GM12878 (cell line): Measurements from ENCODE around the gene LAMC3. TPM values are rescaled to one million over a fixed set of nuclear protein-coding genes. Genes with fewer than 3 reads are reported as not detected.

ENCODE experiments used
- ATAC-seq: fragments of 200-7000 bp; cut with Tn5 transposase; 3 replicates; pipeline ENCODE4 v1.9.1; 2020; ENCODE audit warnings: mild to moderate bottlenecking, moderate library complexity
- BruUV-seq: library from RNA; stranded (reverse); fragments of 400-500 nt; replicated peaks from 2 replicates; lab custom pipeline; 2021; lab: Mats Ljungman, UMichigan
- CTCF ChIA-PET: fragments of 300-600 bp; sonication (Branson Sonifier 250); formaldehyde crosslinking; extraction: SDS; loops from one replicate; lab custom pipeline; 2021; ENCODE audit warnings: inconsistent platforms; lab: Yijun Ruan, JAX
- POLR2A ChIA-PET: fragments of 350-600 bp; formaldehyde crosslinking; extraction: SDS; loops from one replicate; lab custom pipeline; 2021; ENCODE audit warnings: inconsistent platforms; lab: Charles Lee
- RAD21 ChIA-PET: fragments of 300-600 bp; sonication (Branson Sonifier 250); formaldehyde crosslinking; loops from one replicate; lab custom pipeline; 2023; ENCODE audit warnings: antibody characterized with exemption; ENCODE audit not compliant: unreplicated experiment; lab: Charles Lee
- SMC1A ChIA-PET: fragments of 300-600 bp; sonication (Branson Sonifier 250); formaldehyde crosslinking; loops from one replicate; lab custom pipeline; 2023; ENCODE audit not compliant: unreplicated experiment, uncharacterized antibody; lab: Charles Lee
- DNase-seq: peaks from one replicate; pipeline ENCODE4 v3.0.0-alpha.2; 2011; ENCODE audit warnings: low read depth, low spot score
- FAIRE-seq: peaks from 3 replicates; lab custom pipeline; 2011; peaks lifted over from hg19 to GRCh38; lab: Jason Lieb, UNC
- H2AFZ ChIP-seq: 2 replicates; pipeline ENCODE4 v1.6.0; 2011; ENCODE audit warnings: low read depth, low read length, control low read depth; ENCODE audit not compliant: control insufficient read depth
- H3K27ac ChIP-seq: 2 replicates; pipeline ENCODE4 v1.5.1; 2011; ENCODE audit warnings: control low read depth; ENCODE audit not compliant: control insufficient read depth, insufficient read depth
- H3K27me3 ChIP-seq, 2 experiments: replicated peaks in 1 of 2; 2 replicates each; pipeline versions ENCODE4 v1.6.0 to v1.6.1; 2011; ENCODE audit warnings: low read length in 1 of 2; ENCODE audit not compliant: control insufficient read depth in 2 of 2, insufficient read depth in 2 of 2
- H3K36me3 ChIP-seq, 2 experiments: 2 replicates each; pipeline ENCODE4 v1.5.1; 2011; ENCODE audit warnings: low read length in 1 of 2; ENCODE audit not compliant: control insufficient read depth in 2 of 2, insufficient read depth in 2 of 2
- H3K4me1 ChIP-seq: 2 replicates; pipeline ENCODE4 v1.6.1; 2011; ENCODE audit warnings: mild to moderate bottlenecking, low read length, moderate library complexity, mixed read lengths; ENCODE audit not compliant: control insufficient read depth, insufficient read depth
- H3K4me2 ChIP-seq: 2 replicates; pipeline ENCODE4 v1.6.0; 2011; ENCODE audit warnings: control low read depth; ENCODE audit not compliant: control insufficient read depth, insufficient read depth
- H3K4me3 ChIP-seq: fragments of 200-600 bp; sonication (generic); 2 replicates; pipeline ENCODE4 v1.5.1; 2016
- H3K79me2 ChIP-seq: 2 replicates; pipeline ENCODE4 v1.6.0; 2011; ENCODE audit warnings: low read length; ENCODE audit not compliant: control insufficient read depth, insufficient read depth
- H3K9ac ChIP-seq: 2 replicates; pipeline ENCODE4 v1.8.0; 2011; ENCODE audit warnings: low read length, control low read depth, mixed read lengths; ENCODE audit not compliant: control insufficient read depth, insufficient read depth
- H3K9me3 ChIP-seq: replicated peaks from 3 replicates; pipeline ENCODE4 v1.5.1; 2011; ENCODE audit warnings: mild to moderate bottlenecking, low read length; ENCODE audit not compliant: control insufficient read depth, insufficient read depth
- H4K20me1 ChIP-seq: 2 replicates; pipeline ENCODE4 v1.6.0; 2011; ENCODE audit not compliant: control insufficient read depth, insufficient read depth
- DPF2 ChIP-seq: fragments of 450-650 bp; IDR thresholded peaks from 2 replicates; pipeline ENCODE4 v1.6.1; 2017; ENCODE audit warnings: mild to moderate bottlenecking
- EED ChIP-seq: sonication (generic); IDR thresholded peaks from 2 replicates; pipeline ENCODE4 v1.6.1; 2016; ENCODE audit warnings: antibody characterized with exemption, low read depth
- GABPA ChIP-seq: IDR thresholded peaks from 2 replicates; pipeline ENCODE4 v1.6.1; 2014; ENCODE audit warnings: antibody characterized with exemption, low read depth, mild to moderate bottlenecking, inconsistent platforms
- HCFC1 ChIP-seq: fragments of 150-350 bp; IDR thresholded peaks from 2 replicates; pipeline ENCODE4 v1.6.1; 2014; ENCODE audit warnings: low read length
- MTA2 ChIP-seq: fragments of 450-650 bp; IDR thresholded peaks from 2 replicates; pipeline ENCODE4 v1.6.1; 2016; ENCODE audit warnings: low read depth, mild to moderate bottlenecking, moderate library complexity
- NFYB ChIP-seq: IDR thresholded peaks from 2 replicates; pipeline ENCODE4 v1.6.1; 2011; ENCODE audit warnings: low read depth, mild to moderate bottlenecking, low read length, improper control_type of control experiment, moderate library complexity; ENCODE audit not compliant: insufficient read depth
- POLR2AphosphoS5 ChIP-seq: IDR thresholded peaks from 2 replicates; pipeline ENCODE4 v1.6.1; 2011; ENCODE audit warnings: mild to moderate bottlenecking, low read length, inconsistent platforms
- RFX5 ChIP-seq: IDR thresholded peaks from 2 replicates; pipeline ENCODE4 v1.6.1; 2011; ENCODE audit warnings: low read depth, low read length, improper control_type of control experiment
- SPI1 ChIP-seq: IDR thresholded peaks from 2 replicates; pipeline ENCODE4 v1.6.1; 2011; ENCODE audit warnings: low read depth, mild to moderate bottlenecking, low read length, moderate library complexity, borderline replicate concordance; ENCODE audit not compliant: insufficient read depth
- ZBED1 ChIP-seq: IDR thresholded peaks from 2 replicates; pipeline ENCODE4 v1.6.1; 2016; ENCODE audit warnings: borderline replicate concordance
- WGBS: methylation state at CpG from one replicate; pipeline ENCODE4 v1.1.6; 2016; ENCODE audit warnings: low lambda C conversion rate; ENCODE audit not compliant: insufficient replicate concordance, insufficient coverage; ENCODE audit errors: missing lambda C conversion rate; 5-methylcytosine and 5-hydroxymethylcytosine counted together
- in situ Hi-C: fragments of 300-500 bp; cut with MboI; formaldehyde crosslinking; loops from 9 replicates; pipeline ENCODE4 v1.14.3; 2018; ENCODE audit warnings: mixed read lengths
- intact Hi-C: fragments of 100-400 bp; cut with micrococcal nuclease; formaldehyde crosslinking; loops from one replicate; pipeline ENCODE4 v1.14.2; 2022; ENCODE audit not compliant: unreplicated experiment
- polyA plus RNA-seq, 11 experiments: library from polyadenylated mRNA; depleted of rRNA in 4 of 11; unstranded in 6 of 11; stranded (reverse) in 5 of 11; fragments of >200 nt; fragmentation: Nextera tagmentation in 4 of 11; fragmentation: Illumina TruSeq in 1 of 11; extraction: Ambion mirVana in 4 of 11; extraction: Trizol in 1 of 11; gene quantifications; 1 replicate in 1 of 11; 2 replicates in 10 of 11; pipeline versions ENCODE4 v1.2.1 to v1.2.3, GENCODE V29; 2011 to 2016; ENCODE audit warnings: inconsistent platforms in 2 of 11, missing spikeins in 2 of 11, low read depth in 1 of 11
- total RNA-seq, 4 experiments: library from RNA; depleted of rRNA in 3 of 4; stranded (reverse); fragments of >200 nt in 3 of 4; fragmentation: Illumina TruSeq in 1 of 4; extraction: Trizol in 1 of 4; gene quantifications; 2 replicates each; pipeline versions ENCODE4 v1.2.1 to v1.2.3, GENCODE V29; 2013 to 2021
- TF ChIP-seq, protein P1 (sequence below): fragments of 450-650 bp; IDR thresholded peaks from 2 replicates; pipeline ENCODE4 v1.6.1; 2017; ENCODE audit warnings: mild to moderate bottlenecking, moderate library complexity
- TF ChIP-seq, protein P2 (sequence below): IDR thresholded peaks from 2 replicates; pipeline ENCODE4 v1.6.1; 2011; ENCODE audit warnings: low read depth, mild to moderate bottlenecking, low read length, moderate library complexity, borderline replicate concordance; ENCODE audit errors: extremely low read depth
- TF ChIP-seq, protein P3 (sequence below): IDR thresholded peaks from 2 replicates; pipeline ENCODE4 v1.6.1; 2011; ENCODE audit warnings: mild to moderate bottlenecking, low read depth, low read length, moderate library complexity; ENCODE audit not compliant: insufficient replicate concordance

Gene LAMC3
- total and polyA plus RNA-seq, 10 of the 15 experiments (the other 5 are each of a cell fraction or from before 2014, with no cell fraction given) = under 0.01 to 0.08 TPM; not detected in 8

DNA sequence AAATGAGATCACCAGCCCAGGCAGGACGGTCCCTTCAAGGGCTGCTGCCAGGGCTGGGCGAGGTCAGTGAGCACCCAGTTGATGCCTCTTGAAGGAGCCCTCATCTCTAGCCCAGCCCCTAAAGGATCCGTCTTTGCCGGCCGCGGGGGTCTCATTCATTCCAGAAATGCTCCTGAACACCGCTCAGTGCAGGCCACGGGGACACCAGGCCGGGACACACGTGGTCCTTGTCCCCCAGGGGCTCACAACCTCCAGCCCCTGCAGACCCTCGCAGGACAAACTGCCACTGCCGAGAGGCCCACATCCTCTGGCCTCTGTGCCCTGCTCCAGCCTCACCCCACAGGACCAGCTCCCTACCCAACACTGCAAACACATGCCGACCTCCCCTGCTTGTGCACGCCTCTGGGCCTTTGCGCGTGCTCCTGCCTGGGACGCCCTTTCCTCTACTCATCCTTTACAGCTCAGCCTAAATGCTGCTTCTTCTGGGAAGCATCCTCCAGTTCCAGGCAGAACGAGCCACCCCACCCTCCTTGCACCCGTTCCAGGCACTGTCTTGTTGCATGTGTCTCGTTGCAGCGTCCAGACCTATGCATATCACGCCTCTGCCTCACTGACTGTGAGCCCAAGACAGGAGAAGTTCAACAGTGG, 10.3 kb upstream of the LAMC3 start:
- no peak for TF ChIP-seq NFYB
- TF ChIP-seq, protein P1, sequence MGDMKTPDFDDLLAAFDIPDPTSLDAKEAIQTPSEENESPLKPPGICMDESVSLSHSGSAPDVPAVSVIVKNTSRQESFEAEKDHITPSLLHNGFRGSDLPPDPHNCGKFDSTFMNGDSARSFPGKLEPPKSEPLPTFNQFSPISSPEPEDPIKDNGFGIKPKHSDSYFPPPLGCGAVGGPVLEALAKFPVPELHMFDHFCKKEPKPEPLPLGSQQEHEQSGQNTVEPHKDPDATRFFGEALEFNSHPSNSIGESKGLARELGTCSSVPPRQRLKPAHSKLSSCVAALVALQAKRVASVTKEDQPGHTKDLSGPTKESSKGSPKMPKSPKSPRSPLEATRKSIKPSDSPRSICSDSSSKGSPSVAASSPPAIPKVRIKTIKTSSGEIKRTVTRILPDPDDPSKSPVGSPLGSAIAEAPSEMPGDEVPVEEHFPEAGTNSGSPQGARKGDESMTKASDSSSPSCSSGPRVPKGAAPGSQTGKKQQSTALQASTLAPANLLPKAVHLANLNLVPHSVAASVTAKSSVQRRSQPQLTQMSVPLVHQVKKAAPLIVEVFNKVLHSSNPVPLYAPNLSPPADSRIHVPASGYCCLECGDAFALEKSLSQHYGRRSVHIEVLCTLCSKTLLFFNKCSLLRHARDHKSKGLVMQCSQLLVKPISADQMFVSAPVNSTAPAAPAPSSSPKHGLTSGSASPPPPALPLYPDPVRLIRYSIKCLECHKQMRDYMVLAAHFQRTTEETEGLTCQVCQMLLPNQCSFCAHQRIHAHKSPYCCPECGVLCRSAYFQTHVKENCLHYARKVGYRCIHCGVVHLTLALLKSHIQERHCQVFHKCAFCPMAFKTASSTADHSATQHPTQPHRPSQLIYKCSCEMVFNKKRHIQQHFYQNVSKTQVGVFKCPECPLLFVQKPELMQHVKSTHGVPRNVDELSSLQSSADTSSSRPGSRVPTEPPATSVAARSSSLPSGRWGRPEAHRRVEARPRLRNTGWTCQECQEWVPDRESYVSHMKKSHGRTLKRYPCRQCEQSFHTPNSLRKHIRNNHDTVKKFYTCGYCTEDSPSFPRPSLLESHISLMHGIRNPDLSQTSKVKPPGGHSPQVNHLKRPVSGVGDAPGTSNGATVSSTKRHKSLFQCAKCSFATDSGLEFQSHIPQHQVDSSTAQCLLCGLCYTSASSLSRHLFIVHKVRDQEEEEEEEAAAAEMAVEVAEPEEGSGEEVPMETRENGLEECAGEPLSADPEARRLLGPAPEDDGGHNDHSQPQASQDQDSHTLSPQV = no peak
- no peak for TF ChIP-seq GABPA
- no peak for TF ChIP-seq RFX5
- TF ChIP-seq HCFC1 = no peak
- no peak for TF ChIP-seq SPI1
- TF ChIP-seq POLR2AphosphoS5 = no peak
- TF ChIP-seq ZBED1 = no peak
- TF ChIP-seq EED = no peak
- no peak for TF ChIP-seq DPF2
- TF ChIP-seq, protein P2, sequence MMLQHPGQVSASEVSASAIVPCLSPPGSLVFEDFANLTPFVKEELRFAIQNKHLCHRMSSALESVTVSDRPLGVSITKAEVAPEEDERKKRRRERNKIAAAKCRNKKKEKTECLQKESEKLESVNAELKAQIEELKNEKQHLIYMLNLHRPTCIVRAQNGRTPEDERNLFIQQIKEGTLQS = no peak
- TF ChIP-seq MTA2 = no peak
- TF ChIP-seq, protein P3, sequence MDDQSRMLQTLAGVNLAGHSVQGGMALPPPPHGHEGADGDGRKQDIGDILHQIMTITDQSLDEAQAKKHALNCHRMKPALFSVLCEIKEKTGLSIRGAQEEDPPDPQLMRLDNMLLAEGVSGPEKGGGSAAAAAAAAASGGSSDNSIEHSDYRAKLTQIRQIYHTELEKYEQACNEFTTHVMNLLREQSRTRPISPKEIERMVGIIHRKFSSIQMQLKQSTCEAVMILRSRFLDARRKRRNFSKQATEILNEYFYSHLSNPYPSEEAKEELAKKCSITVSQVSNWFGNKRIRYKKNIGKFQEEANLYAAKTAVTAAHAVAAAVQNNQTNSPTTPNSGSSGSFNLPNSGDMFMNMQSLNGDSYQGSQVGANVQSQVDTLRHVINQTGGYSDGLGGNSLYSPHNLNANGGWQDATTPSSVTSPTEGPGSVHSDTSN = no peak
- ChIA-PET RAD21 (interaction anchor here (0.6 to 1.9 kb wide), 5 partner anchors 48 to 292 kb away, joined by 3 to 16 read pairs (median 4); no protein-coding TSS in a partner anchor), POLR2A (no interaction called here), SMC1A (interaction anchor here (1.0 to 1.3 kb wide), 4 partner anchors 127 to 292 kb away, joined by 3 to 13 read pairs (median 4); no protein-coding TSS in a partner anchor), CTCF (interaction anchor here (0.5 to 2.7 kb wide), 16 partner anchors 14 to 1874 kb away, joined by 3 to 33 read pairs (median 3); no protein-coding TSS in a partner anchor)
- no peak overlapping the region for H3K27ac ChIP-seq
- H3K4me1 ChIP-seq = no peaks in the 10 kb centered on the region
- H3K36me3 ChIP-seq = no peaks in the 10 kb centered on the region
- no peak overlapping the region for H3K4me3 ChIP-seq
- no peak overlapping the region for H2AFZ ChIP-seq
- H3K9me3 ChIP-seq = no peaks in the 10 kb centered on the region
- no peak for DNase-seq
- ATAC-seq = peak; percentile 24; the same call in 1 of the 3 replicates
- no peak overlapping the region for H3K4me2 ChIP-seq
- peaks cover 0 to 2% of the 10 kb centered on the region in 2 experiments; a peak in 2 of 4 replicates for H3K27me3 ChIP-seq
- BruUV-seq = no TSS peak
- in situ Hi-C loops = no loop called here
- FAIRE-seq = no peak
- H3K79me2 ChIP-seq = no peaks in the 10 kb centered on the region
- H4K20me1 ChIP-seq = no peaks in the 10 kb centered on the region
- intact Hi-C loops = loop anchor here (1.0 to 5.0 kb wide), 2 partner anchors 132 to 286 kb away; no protein-coding TSS in a partner anchor
- WGBS = 25% methylated on average over 22 of the region's 22 CpGs
- no peak overlapping the region for H3K9ac ChIP-seq
